ENCODE results near the gene ETS1.

GRCh38 chr11:128575174-128575960 is 12.0 kb downstream of the ETS1 start:
- TF ChIP-seq CTCF (IDR thresholded peaks at IDR 0.05; ENCODE audit: poor library complexity) (no peak), EZH2 (IDR thresholded peaks at IDR 0.05; ENCODE audit: borderline replicate concordance) (no peak)
